Natural killer cell treated with Interleukin-12 subunit alpha and Interleukin-12 subunit beta and Interleukin-15 and Interleukin-18, amount 100 ng/mL, for 72 hours (primary cell): Measurements from ENCODE around the gene ZNF225. TPM values are rescaled to one million over a fixed set of nuclear protein-coding genes. Genes with fewer than 3 reads are reported as not detected.

Experiments used
- ATAC-seq, 2 donors: fragments of 150-1000 bp; cut with Tn5 transposase in 1 of 2; sonication (Bioruptor Pico), chemical (Tn5 transposase) in 1 of 2; 2 replicates each; pipeline ENCODE4 v1.10.0; 2021
- DNase-seq: peaks from one replicate; pipeline ENCODE4 v3.0.0; 2022; ENCODE audit warnings: low spot score
- H3K27ac Mint-ChIP-seq, 2 donors: 1 replicate in 1 of 2; 2 replicates in 1 of 2; pipeline ENCODE4 v1.8.0; 2022; ENCODE audit warnings: mixed read lengths in 2 of 2, mild to moderate bottlenecking in 1 of 2, moderate library complexity in 1 of 2
- H3K27me3 Mint-ChIP-seq, 2 donors: 1 replicate in 1 of 2; 2 replicates in 1 of 2; pipeline ENCODE4 v1.8.0; 2022; ENCODE audit warnings: mixed read lengths in 2 of 2
- H3K36me3 Mint-ChIP-seq: one replicate; pipeline ENCODE4 v1.8.0; 2022; ENCODE audit warnings: mixed read lengths
- H3K4me1 Mint-ChIP-seq, 2 donors: 1 replicate in 1 of 2; 2 replicates in 1 of 2; pipeline ENCODE4 v1.8.0; 2022; ENCODE audit warnings: low read depth in 2 of 2, mixed read lengths in 2 of 2, mild to moderate bottlenecking in 1 of 2
- H3K4me3 Mint-ChIP-seq: one replicate; pipeline ENCODE4 v1.8.0; 2022; ENCODE audit warnings: mixed read lengths
- H3K9me3 Mint-ChIP-seq: 2 replicates; pipeline ENCODE4 v1.8.0; 2022; ENCODE audit warnings: mixed read lengths
- total RNA-seq, 2 donors: library from RNA; stranded (reverse); gene quantifications; one replicate each; pipeline ENCODE4 v1.2.3, GENCODE V29; 2022

Gene ZNF225
- total RNA-seq, 2 donors from 2014 or later = 4.7 to 5.4 TPM

- no peak for DNase-seq
- no peaks in the 10 kb centered on the region for H3K27me3 Mint-ChIP-seq
- H3K36me3 Mint-ChIP-seq = peaks cover 48% of the 10 kb centered on the region
- ATAC-seq = no peak
- peaks cover 0 to 4% of the 10 kb centered on the region in 2 donors for H3K4me1 Mint-ChIP-seq
- H3K4me3 Mint-ChIP-seq = no peak overlapping the region
- H3K9me3 Mint-ChIP-seq = peaks cover 32% of the 10 kb centered on the region
- no peak overlapping the region for H3K27ac Mint-ChIP-seq
These were observed 67.8 kb downstream of the ZNF225 start for GRCh38 chr19:44180968-44181367.

DNA sequence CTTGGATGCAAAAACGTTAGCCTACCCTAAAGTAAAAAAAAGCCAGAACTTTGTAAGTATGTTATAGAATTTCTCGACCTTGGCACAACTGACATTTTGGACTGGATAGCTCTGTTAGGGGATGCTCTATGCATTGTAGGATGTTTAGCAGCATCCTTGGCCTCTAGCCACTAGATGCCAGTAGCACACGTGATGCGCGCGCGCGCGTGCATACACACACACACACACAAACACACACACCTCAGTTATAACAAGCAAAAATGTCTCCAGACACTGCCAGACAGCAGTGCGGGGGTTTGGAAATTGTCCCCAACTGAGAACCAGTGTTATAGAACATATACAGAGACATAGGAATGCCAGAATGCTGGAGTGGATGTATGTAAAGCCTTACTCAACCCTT, 68.9 kb downstream of the ZNF225 start:
- peaks cover 20% of the 10 kb centered on the region for H3K9me3 Mint-ChIP-seq
- no peak overlapping the region for H3K4me3 Mint-ChIP-seq
- peaks cover 42% of the 10 kb centered on the region for H3K36me3 Mint-ChIP-seq
- peaks cover 0 to 4% of the 10 kb centered on the region in 2 donors for H3K4me1 Mint-ChIP-seq
- no peak for DNase-seq
- no peak overlapping the region for H3K27ac Mint-ChIP-seq
- peaks cover 0 to 6% of the 10 kb centered on the region in 2 donors for H3K27me3 Mint-ChIP-seq
- ATAC-seq = no peak

Other genes starting within 250 kb of the ZNF225 start
- gene ZNF404, start 229.4 kb upstream of the ZNF225 start, total RNA-seq = 1 to 10 TPM in 1 of 2 donors, under 1 TPM in 1; 0.81 to 1.1 TPM
- gene ZNF45, start 178.1 kb upstream of the ZNF225 start, total RNA-seq = 10 to 100 TPM; 15.1 to 15.6 TPM
- 1 to 10 TPM; 3.7 to 5.1 TPM for gene ZNF221, start 162.2 kb upstream of the ZNF225 start, total RNA-seq
- 1 to 10 TPM; 6.3 to 7.4 TPM for gene ZNF155, start 129.2 kb upstream of the ZNF225 start, total RNA-seq
- 10 to 100 TPM in 1 of 2 donors, 1 to 10 TPM in 1; 6.6 to 11.7 TPM for gene ZNF230, start 110.4 kb upstream of the ZNF225 start, total RNA-seq
- gene ZNF222, start 88.0 kb upstream of the ZNF225 start, total RNA-seq = 1 to 10 TPM; 2.2 to 4.8 TPM
- gene ZNF223, start 61.4 kb upstream of the ZNF225 start, total RNA-seq = 1 to 10 TPM in 1 of 2 donors, under 1 TPM in 1; 0.67 to 2.5 TPM
- gene ZNF284, start 41.2 kb upstream of the ZNF225 start, total RNA-seq = 1 to 10 TPM; 1.6 to 1.8 TPM
- 10 to 100 TPM; 29.0 to 36.1 TPM for gene ZNF224, start 19.0 kb upstream of the ZNF225 start, total RNA-seq
- gene ZNF234, start 28.2 kb downstream of the ZNF225 start, total RNA-seq = 1 to 10 TPM; 9.0 TPM
- 10 to 100 TPM; 10.6 to 11.8 TPM for gene ZNF226, start 51.7 kb downstream of the ZNF225 start, total RNA-seq
- gene ZNF227, start 99.1 kb downstream of the ZNF225 start, total RNA-seq = 10 to 100 TPM; 25.9 to 26.0 TPM
- gene ZNF233, start 146.5 kb downstream of the ZNF225 start, total RNA-seq = not detected
- 1 to 10 TPM; 8.3 to 9.0 TPM for gene ZNF235, start 191.6 kb downstream of the ZNF225 start, total RNA-seq
- gene ZNF112, start 243.3 kb downstream of the ZNF225 start, total RNA-seq = not detected